ENCODE data around the gene MOK.

DNA sequence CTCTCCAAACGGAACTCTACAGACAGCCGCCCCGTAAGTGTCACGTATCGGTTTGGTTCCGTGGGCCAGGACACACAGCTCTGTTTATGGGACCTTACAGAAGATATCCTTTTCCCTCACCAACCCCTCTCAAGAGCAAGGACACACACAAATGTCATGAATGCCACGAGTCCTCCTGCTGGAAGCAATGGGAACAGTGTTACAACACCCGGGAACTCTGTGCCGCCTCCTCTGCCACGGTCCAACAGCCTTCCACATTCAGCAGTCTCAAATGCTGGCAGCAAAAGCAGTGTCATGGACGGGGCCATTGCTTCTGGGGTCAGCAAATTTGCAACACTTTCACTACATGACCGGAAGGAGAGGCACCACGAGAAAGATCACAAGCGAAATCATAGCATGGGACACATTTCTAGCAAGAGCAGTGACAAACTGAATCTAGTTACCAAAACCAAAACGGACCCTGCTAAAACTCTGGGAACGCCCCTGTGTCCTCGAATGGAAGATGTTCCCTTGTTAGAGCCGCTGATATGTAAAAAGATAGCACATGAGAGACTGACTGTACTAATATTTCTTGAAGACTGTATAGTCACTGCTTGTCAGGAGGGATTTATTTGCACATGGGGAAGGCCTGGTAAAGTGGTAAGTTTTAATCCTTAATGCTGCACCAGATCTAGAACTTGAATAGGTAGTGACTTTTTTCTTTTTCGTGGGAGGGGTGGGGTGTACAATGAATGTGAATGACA lies 95.6 kb downstream of the MOK start:
- TF ChIP-seq YY1 (IDR thresholded peaks at IDR 0.05; ENCODE audit: insufficient read depth, insufficient read length) (no peak), SUZ12 (IDR thresholded peaks at IDR 0.05; ENCODE audit: extremely low read depth, insufficient read depth, insufficient read length) (no peak), ZNF274 (IDR thresholded peaks at IDR 0.05; ENCODE audit: low read depth, low read length) (no peak)
